Fibroblast of skin of left biceps (primary cell): ENCODE results near the gene PCED1A.
"Not testable (repeated sequence)": the region's sequence is repeated elsewhere in the genome, so short reads cannot be mapped to it uniquely, and the experiment has no call there.

Experiments used
- DNase-seq, 2 experiments: peaks; one replicate each; pipeline ENCODE4 v3.0.0-alpha.2; 2013; ENCODE audit warnings: low read depth in 2 of 2

The PCED1A gene

DNA sequence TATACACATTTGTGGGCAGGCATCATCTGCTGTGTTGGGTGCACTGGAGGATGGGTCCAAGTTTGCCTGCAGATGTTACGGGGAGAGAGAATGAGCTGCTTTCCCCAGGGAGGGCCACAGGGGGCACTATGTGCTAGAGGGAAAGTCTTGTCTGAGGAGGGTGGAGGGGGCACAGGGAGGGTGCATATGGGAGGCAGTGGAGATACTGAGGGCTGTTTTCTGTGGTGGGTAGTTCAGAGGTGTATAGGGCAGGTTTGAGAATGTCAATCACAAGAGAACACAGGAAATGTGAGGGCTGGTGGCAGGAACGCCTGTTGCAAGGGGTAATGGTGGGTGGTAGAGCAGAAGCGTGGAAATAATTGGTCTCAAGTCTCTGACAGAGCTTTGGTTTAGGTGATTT, 25.2 kb upstream of the PCED1A start:
- no peak for DNase-seq

DNA sequence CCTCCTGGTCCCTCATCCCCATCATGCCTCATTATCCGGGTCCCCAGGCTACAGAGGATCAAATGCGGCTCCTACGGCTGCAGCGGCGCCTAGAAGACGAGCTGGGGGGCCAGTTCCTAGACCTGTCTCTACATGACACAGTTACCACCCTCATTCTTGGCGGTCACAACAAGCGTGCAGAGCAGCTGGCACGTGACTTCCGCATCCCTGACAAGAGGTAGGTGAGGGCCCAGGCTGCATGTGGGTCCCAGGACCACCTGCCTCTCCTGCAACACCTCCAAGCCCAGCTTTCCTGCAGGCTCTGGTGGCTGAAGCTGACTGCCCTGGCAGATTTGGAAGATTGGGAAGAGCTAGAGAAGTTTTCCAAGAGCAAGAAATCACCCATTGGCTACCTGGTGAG, 24.6 kb upstream of the PCED1A start:
- no peak for DNase-seq

DNA sequence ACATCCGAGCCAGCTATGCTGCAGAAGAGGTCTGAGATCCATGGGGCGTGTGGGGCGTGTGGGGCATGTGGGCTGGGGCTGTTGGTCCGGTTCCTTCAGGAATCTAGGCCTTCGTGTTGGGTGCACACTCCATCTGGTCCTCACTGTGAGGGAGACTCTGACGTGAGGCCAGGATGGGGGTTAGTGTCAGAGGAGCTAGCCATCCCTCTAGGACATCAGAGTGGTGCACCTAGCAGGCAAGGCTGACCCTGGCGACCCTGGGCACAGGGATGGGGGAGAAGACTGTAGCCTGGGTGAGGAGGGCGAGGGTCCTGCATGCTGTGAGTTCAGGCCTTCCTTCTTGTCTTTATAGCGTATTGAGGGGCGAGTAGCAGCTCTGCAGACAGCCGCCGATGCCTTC, 24.2 kb upstream of the PCED1A start:
- no peak for DNase-seq

DNA sequence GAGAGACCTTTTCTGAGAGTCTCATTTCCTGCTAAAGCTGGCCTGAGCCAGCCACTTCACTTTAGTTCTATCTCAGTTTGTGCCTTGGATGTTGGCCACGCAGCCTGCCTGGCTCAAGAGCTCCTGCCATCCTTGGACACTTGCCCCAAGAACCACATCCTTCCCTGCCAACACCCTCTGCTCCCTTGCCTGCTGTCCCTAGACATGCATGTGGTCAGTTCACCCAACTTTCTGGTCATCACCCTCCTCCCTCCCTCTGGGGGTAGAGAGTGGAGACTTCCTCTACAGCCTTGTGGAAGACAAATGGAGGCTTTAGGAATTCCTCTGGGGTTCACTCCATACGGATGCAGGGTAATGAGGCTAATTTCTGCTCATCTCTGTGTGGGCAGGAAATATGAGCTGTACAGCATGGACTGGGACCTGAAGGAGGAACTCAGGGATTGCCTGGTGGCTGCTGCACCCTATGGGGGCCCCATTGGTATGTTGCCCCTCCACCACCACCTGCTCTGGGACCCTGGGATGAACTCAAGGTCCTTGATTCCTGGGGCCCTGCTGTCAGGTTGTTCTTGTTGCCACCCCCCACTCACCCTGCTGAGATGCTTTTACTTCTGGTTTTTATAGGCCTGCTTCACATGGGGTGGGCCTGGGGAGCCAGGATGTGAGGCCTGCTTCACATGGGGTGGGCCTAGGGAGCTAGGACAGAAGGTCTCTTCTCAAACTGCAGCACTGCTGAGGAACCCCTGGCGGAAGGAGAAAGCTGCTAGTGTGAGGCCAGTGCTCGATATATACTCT, 19.1 kb upstream of the PCED1A start:
- no peak for DNase-seq

DNA sequence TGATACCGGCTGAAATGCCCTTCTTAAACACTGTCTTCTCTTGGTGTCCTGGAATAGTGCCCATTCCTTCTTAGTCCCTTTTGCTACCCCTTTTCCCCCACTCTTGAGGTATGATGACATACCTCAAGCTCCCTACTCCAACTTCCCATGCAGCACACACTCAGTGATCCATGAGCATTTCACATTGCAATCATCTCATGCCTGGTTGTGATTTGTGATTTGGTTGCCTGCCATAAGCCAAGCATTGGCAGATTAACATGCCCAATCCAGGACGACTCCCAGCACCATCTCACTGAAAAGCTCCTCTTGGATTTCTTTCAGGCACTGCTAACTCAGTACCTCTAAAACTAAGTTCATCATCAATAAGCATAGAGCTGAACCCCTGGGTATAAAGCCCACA, 18.1 kb upstream of the PCED1A start:
- no peak for DNase-seq

DNA sequence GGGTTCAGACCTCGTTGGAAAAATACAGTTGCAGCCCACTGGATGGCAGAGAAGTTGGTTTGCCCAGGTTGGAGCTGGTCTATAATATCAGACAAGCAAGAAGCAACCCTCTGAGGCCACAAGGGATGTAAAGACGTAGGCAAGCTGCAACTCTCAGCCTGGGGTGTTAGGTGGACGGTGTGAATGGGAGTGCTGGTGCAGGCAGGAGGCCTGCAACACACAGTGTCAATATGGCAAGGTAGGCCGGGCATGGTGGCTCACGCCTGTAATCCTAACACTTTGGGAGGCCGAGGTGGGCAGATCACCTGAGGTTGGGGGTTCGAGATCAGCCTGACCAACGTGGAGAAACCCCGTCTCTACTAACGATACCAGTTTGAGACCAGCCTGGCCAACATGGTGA, 10.6 kb upstream of the PCED1A start:
- DNase-seq: no peak

DNA sequence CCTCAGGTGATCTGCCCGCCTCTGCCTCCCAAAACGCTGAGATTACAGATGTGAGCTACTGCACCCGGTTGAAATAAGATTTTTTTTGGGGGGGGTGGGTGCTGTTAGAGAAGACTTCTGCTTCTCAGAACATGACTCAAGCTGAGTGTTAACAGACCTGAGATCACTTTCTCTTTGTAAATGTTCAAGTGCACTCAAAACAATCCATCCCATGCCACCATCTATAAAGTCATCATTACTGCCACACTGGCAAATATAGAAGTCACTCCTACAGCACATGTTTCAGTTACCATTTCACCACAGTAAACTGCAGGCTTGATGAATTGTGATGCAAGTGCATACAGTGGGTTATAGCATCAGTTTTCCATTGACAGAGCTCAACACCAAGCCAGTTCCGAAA, 9.1 kb upstream of the PCED1A start:
- no peak for DNase-seq

DNA sequence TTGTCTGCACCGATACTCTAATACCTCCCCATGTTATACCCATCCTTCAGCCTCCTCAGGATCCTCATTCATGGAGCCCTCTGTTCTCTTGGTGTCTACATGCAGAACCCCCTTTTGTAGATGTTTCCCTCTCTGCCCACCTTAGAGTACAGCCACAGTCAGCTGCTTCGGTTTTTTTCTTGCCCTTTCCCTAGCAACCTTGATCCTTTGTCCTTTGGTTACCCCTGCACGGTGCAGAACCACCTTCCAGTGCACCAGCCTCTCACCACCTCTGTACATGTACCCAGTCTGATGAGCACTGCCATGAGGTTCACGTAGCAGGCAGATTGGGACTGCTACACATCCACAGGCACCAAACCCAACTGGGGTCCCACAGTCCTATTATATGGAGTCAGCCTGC, 7.3 kb upstream of the PCED1A start:
- DNase-seq: no peak

DNA sequence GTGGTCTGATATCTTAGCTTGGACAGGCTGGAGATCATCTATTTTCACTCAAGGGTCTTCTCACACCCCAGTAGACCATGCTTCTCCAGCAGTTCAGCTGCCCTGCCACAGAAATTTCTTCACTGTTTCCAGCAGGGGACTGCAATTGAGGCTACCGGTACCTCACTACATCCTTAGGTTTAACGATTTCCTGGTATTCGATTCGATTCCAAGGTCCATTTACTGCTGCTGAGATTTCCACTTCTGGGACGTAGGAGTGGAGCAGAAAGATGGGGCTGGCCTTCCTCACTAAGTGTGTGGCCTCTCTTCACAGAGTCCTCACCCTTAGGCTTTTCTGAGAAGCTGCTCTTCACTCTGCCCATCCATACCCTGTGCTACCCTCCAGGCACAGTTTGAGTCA, 6.2 kb upstream of the PCED1A start:
- no peak for DNase-seq

DNA sequence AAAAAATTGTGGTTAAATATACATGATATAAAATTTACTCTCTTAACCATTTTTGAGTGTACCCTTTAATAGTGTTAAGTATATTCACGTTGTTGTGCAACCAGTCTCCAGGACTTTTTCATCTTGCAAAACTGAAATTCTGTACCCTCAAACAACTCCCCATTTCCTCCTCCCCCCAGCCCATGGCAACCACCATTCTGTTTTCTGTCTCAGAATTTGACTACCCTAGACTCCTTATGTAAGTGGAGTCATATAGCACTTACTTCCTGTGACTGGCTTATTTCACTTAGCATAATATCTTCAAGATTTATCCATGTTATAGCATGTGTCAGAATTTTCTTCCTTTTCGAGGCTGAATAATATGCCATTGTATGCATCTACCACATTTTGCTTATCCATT, 5.2 kb upstream of the PCED1A start:
- no peak for DNase-seq

DNA sequence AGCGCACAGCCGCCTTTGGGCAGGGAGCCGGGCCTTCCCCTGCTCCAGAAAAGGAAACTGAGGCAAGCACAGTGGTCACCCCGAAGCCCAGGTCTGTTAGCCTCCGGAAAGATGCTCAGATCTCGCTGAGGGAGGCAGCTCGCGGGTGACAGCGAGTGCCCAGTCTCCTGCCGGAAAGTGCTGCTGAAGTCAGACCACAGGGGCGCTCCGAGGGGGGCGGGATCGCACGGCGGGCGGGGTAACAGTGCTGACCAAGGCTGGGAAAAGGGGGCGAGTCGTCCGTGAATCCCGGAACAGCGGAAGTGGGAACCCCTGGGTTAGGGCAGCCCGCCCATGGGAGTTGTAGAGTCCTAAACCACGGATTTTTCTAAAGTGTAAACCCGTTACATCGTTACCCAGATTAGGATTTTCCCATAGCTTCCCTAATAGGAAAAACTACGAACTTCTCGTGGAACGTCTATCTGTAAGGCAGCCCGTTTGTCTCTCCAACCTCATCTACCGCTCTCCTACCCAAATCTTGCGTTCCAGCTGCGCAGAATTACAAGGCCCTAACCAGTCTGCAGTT, 594 bp upstream of the PCED1A start:
- peak in 1 of 2 experiments; percentile 15 for DNase-seq

DNA sequence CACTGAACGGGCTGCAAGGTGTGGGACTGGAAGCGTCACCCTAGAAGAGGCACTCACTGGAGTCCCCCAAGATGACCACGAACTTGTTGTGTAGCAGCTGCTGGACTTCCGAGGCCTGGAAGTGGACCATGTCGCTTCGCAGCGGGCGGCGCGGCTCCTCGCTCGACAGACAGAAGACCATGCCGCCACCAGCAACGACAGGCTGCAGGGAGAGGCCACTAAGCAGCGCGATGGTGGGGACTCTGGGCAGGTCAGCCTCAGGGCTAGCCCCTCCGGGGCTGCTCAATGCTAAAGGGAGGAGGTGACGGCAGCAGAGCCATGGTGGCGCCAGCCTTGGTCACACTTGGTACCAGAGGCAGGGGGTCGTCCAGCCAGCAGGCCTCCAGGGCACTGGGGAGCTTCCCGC, 720 bp downstream of the PCED1A start:
- DNase-seq: no peak

DNA sequence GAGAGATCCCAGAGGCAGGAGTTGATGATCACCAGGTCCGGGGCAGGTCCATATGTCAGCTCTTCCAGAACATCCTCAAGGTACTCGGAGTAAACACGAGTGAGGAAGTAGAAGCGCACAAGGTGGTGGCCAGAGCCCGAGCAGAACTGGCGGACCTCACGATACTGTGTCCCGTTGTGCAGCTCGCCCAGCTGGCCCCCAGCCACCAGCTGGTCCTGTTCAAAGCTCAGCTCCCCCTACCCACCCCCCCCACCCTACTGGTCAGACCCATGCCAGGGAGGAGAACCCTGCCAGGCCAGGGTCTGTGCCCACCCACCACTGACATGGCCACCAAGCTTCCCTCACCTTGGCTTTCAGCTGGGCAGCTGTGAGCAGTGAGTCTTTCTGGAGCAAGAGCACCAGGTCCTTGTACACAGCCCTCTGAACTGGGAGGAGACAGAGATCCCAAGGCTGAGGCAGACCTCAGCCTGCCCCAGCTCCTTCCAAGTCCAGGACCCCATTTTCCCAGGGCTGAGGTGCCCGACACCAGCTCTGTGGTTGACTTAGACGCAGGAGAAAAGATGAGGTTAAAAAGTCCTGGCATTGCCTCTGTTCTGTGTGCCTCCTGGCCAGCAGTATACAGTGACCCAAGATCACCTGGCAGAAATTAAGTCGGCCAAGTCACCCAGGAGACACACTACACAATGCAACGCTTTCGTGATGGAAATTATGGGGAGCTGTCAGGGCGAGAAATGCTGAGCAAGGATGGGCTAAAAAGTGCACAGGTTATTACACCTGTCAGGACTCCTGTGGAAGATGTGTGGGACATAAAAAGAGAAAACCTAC, 1.4 kb downstream of the PCED1A start:
- DNase-seq: no peak

DNA sequence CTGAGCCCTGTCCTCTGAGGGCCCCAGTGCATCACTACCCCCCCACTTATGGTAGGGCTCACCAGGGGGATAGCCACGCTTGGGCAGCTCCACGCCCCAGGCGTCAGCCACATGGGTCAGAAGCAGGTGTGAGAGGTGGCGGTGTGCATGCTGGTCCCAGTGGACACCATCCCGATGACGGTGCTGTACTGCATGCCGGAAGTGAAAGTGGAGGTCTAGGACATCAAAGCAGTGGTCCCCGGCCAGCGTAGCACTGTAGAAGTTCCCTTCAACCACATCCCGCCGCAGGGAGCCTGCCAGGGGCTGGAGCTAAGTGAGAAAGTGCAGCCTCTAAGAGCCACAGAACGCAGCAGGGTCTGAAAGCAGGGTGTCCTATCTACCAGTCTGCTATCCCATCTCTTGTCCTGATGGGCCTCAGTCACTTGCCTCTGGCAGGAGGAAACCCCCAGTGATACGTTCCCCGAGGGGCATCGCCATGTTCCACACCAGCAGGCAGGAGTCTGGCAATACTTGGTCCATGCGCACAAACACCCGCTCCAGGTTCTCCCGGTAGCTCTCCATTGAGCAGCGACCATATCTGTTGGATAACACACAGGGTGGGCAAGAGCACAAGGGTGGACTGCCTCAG, 2.2 kb downstream of the PCED1A start:
- no peak for DNase-seq

DNA sequence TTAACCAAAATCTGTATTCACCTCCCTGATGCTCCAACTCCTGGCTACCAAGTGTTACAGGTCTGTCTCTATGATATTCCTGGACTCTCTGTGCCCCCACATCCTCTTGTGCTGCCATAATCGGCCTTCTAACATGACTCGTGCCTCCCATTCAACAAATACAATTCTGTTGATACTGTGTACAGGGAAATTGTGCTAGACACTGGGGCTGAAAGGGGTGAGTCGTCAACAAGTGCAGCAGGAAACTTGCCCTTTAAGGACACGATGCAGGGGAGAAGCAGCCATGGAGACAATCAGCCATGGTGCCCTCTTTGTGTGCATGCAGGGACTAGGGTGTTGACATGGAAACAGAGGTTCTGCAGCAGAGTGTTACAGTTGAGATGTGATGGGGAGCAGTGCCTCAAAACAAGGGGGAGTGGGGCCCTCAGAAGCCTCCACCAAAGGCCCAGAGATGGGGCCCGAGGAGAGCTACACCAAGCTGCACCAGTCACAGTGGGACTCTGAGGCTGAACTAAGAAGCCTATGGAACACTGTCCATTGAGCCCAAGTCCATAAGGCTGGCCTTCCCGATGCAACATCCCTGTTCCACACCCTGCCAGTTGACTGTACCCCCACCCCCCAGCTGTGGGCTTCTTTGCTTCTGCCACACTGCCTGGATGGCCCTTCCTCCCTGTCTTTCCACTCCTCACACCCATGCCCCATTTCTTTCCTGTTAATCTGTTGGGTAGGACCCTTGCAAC, 3.1 kb downstream of the PCED1A start:
- DNase-seq: no peak

DNA sequence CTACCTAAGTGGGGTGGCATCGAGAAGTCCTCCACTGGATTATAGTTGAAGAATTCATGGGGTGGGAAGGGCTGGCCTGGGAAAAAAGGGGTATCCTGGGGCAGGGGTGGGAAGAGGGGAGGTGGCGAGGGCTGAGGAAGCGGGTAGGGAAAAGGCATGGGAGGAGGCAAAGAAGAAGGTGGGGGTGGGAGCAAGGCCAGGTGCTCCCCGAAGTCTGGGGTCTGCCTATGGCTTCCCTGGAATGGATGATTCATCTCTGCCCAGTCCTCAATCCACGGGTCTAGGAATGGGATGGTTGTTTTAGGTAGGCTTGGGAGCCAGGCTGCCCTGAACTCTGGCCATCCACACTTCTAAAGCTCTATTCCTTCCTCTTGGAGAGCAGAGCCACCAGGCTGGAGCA, 4.4 kb downstream of the PCED1A start:
- no peak for DNase-seq

DNA sequence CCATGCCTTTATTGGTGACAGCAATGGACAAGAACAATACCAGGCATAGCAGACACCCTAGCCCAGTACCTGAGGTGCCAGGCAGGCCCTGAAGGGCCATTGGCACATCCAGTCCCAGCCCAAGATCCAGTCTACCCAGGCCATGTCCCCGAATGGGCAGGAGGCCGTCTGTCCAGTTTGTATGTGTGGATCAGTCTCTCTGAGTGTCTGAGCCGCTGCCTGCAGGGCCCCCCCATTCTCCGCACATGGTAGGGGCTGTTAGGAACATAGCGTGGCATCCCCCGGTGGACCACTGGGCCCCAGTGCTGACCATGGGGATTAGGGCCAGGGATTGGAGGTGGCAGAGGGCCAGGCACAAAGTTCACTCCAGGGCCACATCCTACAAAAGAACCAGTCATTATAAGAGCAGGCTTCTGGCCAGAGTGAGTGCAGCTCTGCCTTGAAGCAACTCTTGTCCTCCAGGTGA, 5.1 kb downstream of the PCED1A start:
- DNase-seq: no peak

DNA sequence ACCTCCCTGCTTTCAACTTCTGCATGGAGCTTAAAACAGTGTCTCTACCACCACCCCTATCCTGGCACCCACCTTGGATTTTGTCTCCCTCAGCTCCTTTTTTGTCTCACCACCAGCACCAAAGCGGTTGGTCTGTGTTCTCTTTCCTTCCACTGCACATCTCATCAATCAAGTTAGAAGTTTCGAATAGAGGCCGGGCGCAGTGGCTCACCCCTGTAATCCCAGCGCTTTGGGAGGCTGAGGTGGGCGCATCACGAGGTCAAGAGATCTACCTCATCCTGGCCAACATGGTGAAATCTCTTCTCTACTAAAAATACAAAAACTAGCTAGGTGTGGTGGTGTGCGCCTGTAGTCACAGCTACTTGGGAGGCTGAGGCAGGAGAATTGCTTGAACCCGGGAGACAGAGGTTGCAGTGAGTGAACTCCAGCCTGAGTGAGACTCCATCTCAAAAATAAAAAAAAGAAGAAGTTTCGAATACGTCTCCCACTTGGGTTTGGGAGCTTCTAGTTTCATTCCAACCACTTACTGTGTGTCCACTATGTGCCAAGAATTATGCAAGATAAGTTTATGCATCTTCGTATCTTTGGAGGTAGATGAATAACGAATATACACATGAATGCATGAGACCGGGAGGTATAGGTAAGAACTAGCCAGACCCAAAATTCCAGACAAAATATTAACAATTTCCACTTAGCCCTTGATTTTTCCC, 5.9 kb downstream of the PCED1A start:
- DNase-seq: no peak

DNA sequence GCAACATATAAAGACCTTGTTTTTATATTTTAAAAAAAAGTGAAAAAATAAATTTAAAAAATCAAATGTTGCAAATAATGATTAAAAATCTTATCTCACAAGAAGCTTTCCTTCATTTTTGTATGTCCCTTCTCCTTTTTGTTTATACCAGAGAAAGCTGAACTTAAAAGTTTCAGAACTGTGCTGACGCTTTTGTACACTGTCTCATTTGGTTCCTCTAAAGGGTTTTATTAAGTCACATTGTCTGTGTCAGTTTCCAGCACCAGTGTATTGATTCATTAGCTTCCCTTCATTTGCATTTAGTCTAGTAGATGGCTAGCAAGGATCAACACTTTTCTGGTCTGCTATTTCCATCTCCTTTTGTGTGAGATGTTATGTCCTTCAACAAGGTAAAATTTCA, 6.7 kb downstream of the PCED1A start:
- DNase-seq: no peak

DNA sequence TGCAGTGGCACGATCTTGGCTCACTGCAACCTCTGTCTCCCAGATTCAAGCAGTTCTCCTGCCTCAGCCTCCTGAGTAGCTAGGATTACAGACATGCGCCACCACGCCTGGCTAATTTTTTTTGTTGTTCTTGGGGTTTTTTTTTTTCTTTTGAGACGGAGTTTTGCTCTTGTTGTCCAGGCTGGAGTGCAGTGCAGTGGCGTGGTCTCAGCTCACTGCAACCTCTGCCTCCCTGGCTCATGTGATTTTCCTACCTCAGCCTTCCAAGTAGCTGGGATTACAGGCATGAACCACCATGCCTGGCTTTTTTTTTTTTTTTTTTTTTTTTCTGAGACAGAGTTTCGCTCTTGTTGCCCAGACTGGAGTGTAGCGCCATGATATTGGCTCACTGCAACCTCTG, 9.2 kb downstream of the PCED1A start:
- not testable (repeated sequence) for DNase-seq

DNA sequence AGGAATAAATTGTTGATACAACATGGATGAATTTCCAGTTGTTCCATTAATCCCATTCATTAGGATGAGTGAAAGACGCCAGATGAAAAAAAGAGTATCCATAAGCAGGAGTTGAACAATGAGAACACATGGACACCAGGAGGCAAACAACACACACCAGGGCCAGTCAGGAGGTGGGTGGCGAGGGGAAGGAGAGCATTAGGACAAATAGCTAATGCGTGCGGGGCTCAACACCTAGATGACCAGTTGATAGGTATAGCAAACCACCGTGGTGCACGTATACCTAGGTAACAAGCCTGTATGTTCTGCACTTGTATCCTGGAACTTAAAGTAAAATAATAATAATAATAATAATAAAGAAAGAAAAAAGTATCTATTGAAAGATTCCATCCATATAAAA, 11.1 kb downstream of the PCED1A start:
- no peak for DNase-seq
